Measurements from ENCODE around the gene DBNL. TPM values are rescaled to one million over a fixed set of nuclear protein-coding genes. Genes with fewer than 3 reads are reported as not detected.
"Not testable (repeated sequence)": the region's sequence is repeated elsewhere in the genome, so short reads cannot be mapped to it uniquely, and the experiment has no call there.

Gene DBNL
- total RNA-seq, 2 donors from 2014 or later = 118 to 120 TPM

DNA sequence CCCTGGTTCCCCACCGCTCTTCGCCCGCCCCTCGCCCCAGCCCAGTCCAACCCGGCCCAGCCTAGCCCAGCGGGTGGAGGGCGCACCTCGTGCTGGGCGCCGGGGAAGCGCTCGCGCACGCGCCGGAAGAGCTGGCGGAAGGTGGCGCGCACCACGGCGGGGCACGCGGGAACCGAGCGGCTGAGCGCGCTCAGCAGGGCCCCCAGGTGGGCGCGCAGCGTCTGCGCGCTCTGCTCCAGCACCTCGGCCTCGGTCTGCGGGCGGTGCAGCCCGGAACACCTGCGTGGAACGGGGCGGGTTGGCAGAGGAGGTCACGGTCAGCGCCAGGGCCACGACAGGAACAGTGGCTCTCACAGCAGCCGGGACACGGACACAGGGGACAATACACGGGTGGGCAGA, 4.0 kb upstream of the DBNL start:
- intact Hi-C loops (cut with DNase I); H3K4me1 ChIP-seq (replicated peaks); H3K36me3 ChIP-seq; DNase-seq (ENCODE audit: low spot score); H3K27me3 ChIP-seq (replicated peaks; ENCODE audit: insufficient read depth); H3K9me3 ChIP-seq; H3K27ac ChIP-seq: not testable (repeated sequence)
- peak overlapping the region; percentile 14 to 33 for H3K4me3 ChIP-seq
- TF ChIP-seq, protein P1, sequence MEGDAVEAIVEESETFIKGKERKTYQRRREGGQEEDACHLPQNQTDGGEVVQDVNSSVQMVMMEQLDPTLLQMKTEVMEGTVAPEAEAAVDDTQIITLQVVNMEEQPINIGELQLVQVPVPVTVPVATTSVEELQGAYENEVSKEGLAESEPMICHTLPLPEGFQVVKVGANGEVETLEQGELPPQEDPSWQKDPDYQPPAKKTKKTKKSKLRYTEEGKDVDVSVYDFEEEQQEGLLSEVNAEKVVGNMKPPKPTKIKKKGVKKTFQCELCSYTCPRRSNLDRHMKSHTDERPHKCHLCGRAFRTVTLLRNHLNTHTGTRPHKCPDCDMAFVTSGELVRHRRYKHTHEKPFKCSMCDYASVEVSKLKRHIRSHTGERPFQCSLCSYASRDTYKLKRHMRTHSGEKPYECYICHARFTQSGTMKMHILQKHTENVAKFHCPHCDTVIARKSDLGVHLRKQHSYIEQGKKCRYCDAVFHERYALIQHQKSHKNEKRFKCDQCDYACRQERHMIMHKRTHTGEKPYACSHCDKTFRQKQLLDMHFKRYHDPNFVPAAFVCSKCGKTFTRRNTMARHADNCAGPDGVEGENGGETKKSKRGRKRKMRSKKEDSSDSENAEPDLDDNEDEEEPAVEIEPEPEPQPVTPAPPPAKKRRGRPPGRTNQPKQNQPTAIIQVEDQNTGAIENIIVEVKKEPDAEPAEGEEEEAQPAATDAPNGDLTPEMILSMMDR (IDR thresholded peaks at IDR 0.05) = peak in 1 of 4 experiments; percentile 41
- WGBS = under 1% methylated on average over 28 of the region's 46 CpGs

DNA sequence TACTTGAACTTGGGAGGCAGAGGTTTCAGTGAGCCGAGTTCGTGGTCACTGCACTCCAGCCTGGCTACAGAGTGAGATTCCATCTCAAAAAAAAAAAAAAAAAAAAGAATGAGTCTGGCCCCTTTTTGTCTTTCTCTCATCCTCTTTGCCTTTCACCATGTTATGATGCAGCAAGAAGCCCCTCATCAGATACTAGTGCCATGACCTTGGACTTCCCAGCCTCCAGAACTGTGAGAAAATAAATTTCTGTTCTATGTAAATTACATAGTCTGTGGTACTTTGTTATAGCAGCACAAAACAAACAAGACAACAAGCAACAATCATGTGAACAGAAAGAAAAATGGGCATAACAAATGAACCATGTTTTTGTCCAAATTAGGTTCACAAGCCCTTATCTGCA, 2.3 kb upstream of the DBNL start:
- Histone ChIP-seq H3K27me3 (replicated peaks; ENCODE audit: insufficient read depth) (no peaks in the 10 kb centered on the region), H3K4me3 (no peak overlapping the region), H3K9me3 (no peaks in the 10 kb centered on the region), H3K27ac (no peak overlapping the region), H3K4me1 (replicated peaks) (peaks cover 13% of the 10 kb centered on the region), H3K36me3 (no peaks in the 10 kb centered on the region)
- no peak for TF ChIP-seq POLR2AphosphoS5 (IDR thresholded peaks at IDR 0.05)
- TF ChIP-seq POLR2A (IDR thresholded peaks at IDR 0.05) = no peak
- TF ChIP-seq, protein P1 (IDR thresholded peaks at IDR 0.05) = no peak
- no peak for DNase-seq (ENCODE audit: low spot score)
- 100% methylated on average over 2 of the region's 2 CpGs for WGBS
- intact Hi-C loops (cut with DNase I) = no loop called here

DNA sequence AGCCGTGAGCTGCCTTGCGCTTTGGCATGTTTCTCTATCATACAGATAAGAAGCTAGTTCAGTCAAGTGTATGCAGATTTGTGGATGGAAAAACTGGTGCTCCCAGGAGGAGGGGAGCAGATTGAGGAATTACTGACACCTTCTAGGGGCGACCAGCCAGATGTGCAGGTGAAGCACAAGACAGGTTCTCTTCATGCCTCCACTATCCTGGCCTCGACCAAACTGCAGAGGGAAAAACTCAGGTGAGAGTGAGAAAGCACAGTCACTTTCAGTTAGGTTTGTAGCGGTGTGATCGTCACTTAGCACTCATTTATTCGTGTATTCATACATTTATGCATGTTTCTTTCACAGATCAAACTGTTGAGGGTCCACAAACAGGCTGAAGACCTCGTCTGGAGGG, 600 bp upstream of the DBNL start:
- WGBS = 20% methylated on average over 8 of the region's 8 CpGs
- no peak for DNase-seq (ENCODE audit: low spot score)
- H3K9me3 ChIP-seq = no peaks in the 10 kb centered on the region
- no peaks in the 10 kb centered on the region for H3K27me3 ChIP-seq (replicated peaks; ENCODE audit: insufficient read depth)
- TF ChIP-seq, protein P1 (IDR thresholded peaks at IDR 0.05) = no peak
- TF ChIP-seq POLR2AphosphoS5 (IDR thresholded peaks at IDR 0.05) = no peak
- TF ChIP-seq POLR2A (IDR thresholded peaks at IDR 0.05) = no peak
- H3K36me3 ChIP-seq = no peaks in the 10 kb centered on the region
- intact Hi-C loops (cut with DNase I) = no loop called here
- H3K4me3 ChIP-seq = peak overlapping the region; percentile 83 to 84
- H3K4me1 ChIP-seq (replicated peaks) = peaks cover 13% of the 10 kb centered on the region
- peak overlapping the region; percentile 66 to 73 for H3K27ac ChIP-seq

DNA sequence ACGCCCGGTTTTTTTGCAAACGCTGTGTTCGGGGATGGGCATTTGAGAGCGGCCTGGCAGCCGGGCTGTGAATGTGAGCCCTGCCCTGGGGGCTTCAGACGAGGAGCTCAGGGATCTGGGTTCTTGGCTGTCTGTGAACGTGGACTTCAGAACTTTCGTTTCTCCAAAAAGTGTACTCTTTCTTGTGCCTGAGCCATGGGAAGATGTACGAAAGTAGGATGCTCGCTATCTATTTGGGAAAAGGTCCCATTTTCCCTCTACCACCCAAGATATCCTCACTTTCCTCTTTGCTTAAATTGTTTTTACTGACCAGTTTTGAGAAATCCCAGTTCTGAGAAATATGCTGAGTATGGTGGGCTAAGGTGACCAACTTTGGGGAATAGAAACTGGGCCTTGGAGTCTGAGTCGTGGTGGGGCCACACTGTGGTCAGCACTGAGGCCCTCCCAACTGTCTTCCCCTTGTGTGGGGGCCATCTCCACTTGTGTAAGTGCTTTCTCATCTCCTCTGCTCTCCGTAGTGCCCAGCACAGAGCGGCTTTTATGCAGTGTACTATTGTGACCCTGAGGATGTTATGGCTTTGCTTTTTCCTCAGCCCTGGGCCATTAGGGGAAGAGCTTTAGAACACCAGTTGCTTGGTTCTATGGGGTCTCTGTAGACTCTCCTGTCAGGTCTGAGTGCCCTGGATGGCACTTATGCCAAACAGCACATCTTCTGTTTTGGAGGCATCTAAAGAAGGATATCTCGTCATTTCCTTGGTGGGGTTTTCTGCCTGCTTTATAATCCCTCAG, 918 bp downstream of the DBNL start:
- intact Hi-C loops (cut with DNase I) = no loop called here
- peak overlapping the region; percentile 66 to 73 for H3K27ac ChIP-seq
- H3K4me1 ChIP-seq (replicated peaks) = peaks cover 13% of the 10 kb centered on the region
- WGBS = 20% methylated on average over 14 of the region's 15 CpGs
- H3K36me3 ChIP-seq = peaks cover 3 to 8% of the 10 kb centered on the region in 2 donors
- H3K27me3 ChIP-seq (replicated peaks; ENCODE audit: insufficient read depth) = no peaks in the 10 kb centered on the region
- peak overlapping the region; percentile 83 to 84 for H3K4me3 ChIP-seq
- H3K9me3 ChIP-seq = no peaks in the 10 kb centered on the region
- DNase-seq (ENCODE audit: low spot score) = no peak
- no peak for TF ChIP-seq POLR2A (IDR thresholded peaks at IDR 0.05)

DNA sequence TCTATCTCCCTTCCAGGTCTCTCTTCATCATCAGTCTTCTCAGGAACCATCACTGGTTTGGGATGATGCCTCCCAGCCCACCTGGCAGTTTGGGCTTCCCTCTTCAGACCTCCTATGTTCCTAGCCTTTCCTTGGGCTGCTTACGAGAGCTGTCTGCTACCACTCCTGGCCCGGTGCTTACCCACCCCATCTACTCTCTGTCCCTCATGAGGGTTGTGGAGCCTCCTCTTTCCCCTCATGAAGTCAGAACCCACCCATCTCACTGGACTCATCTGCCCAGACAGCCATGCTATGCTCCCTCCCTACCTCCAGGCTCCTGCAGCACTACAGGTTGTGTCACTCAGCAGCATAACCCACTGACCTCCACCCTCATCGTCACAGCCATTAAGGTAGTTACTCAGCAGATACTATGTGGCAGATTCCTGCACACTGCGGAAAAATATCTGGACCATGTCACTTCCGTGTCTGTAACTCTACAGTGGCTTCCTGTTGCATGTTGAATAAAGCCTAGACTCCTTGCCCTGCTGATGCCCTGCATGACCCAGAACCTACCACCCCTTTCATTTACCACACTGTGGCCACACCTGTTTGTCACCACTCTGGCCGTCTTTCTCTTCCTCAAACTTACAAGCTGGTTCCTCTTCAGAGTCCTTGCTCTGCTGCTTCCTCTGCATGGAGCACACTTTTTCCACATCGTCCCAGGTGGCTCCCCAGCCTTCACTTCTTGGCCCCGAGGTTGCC, 2.0 kb downstream of the DBNL start:
- Histone ChIP-seq H3K4me1 (replicated peaks) (peaks cover 13% of the 10 kb centered on the region), H3K4me3 (no peak overlapping the region), H3K9me3 (no peaks in the 10 kb centered on the region), H3K27me3 (replicated peaks; ENCODE audit: insufficient read depth) (no peaks in the 10 kb centered on the region), H3K27ac (no peak overlapping the region), H3K36me3 (peaks cover 3 to 9% of the 10 kb centered on the region in 2 donors)
- intact Hi-C loops (cut with DNase I) = no loop called here
- no peak for DNase-seq (ENCODE audit: low spot score)
- 81% methylated on average over 8 of the region's 8 CpGs for WGBS
- TF ChIP-seq, protein P1 (IDR thresholded peaks at IDR 0.05) = no peak
- no peak for TF ChIP-seq POLR2AphosphoS5 (IDR thresholded peaks at IDR 0.05)
- no peak for TF ChIP-seq POLR2A (IDR thresholded peaks at IDR 0.05)
